GM18507 (cell line): ENCODE data around the gene GNG4.
"Not testable (repeated sequence)": the region's sequence is repeated elsewhere in the genome, so short reads cannot be mapped to it uniquely, and the experiment has no call there.

Experiments
- DNase-seq: peaks from one replicate; pipeline ENCODE4 v3.0.0; 2011; ENCODE audit warnings: low read depth; ENCODE audit not compliant: insufficient read length; ENCODE audit errors: extremely low spot score
- FAIRE-seq: peaks from 2 replicates; lab custom pipeline; 2011; peaks lifted over from hg19 to GRCh38; lab: Jason Lieb, UNC

GNG4 gene

GRCh38 chr1:235556807-235557206 is 92.8 kb downstream of the GNG4 start:
- no peak for DNase-seq

GRCh38 chr1:235553112-235553551 is 96.5 kb downstream of the GNG4 start:
- FAIRE-seq (no peak), DNase-seq (no peak)

More at GRCh38 chr1:235556807-235557206, 92.8 kb downstream of the GNG4 start:
- FAIRE-seq: no peak

GRCh38 chr1:235552146-235552716 is 97.4 kb downstream of the GNG4 start:
- FAIRE-seq (no peak), DNase-seq (no peak)

GRCh38 chr1:235549351-235550139 is 100.0 kb downstream of the GNG4 start:
- no peak for DNase-seq
- FAIRE-seq: no peak

GRCh38 chr1:235546369-235547155 is 103.0 kb downstream of the GNG4 start:
- FAIRE-seq, DNase-seq: not testable (repeated sequence)

- DNase-seq: no peak
- FAIRE-seq: no peak
Measured at GRCh38 chr1:235545292-235545930, 104.2 kb downstream of the GNG4 start.

- DNase-seq, FAIRE-seq: not testable (repeated sequence)
Measured at GRCh38 chr1:235542845-235543244, 106.7 kb downstream of the GNG4 start.

GRCh38 chr1:235533476-235534168 is 116.0 kb downstream of the GNG4 start:
- DNase-seq (no peak), FAIRE-seq (no peak)

- no peak for DNase-seq
- no peak for FAIRE-seq
Measured at GRCh38 chr1:235532360-235532759, 117.2 kb downstream of the GNG4 start.

GRCh38 chr1:235527196-235527814 is 122.3 kb downstream of the GNG4 start:
- FAIRE-seq (no peak), DNase-seq (no peak)

- DNase-seq: no peak
- FAIRE-seq: no peak
Measured at GRCh38 chr1:235525314-235525713, 124.3 kb downstream of the GNG4 start.

- DNase-seq (no peak), FAIRE-seq (no peak)
Measured at GRCh38 chr1:235516862-235517446, 132.6 kb downstream of the GNG4 start.

- no peak for FAIRE-seq
- DNase-seq: no peak
Measured at GRCh38 chr1:235515844-235516512, 133.6 kb downstream of the GNG4 start.

GRCh38 chr1:235513495-235514366 is 135.9 kb downstream of the GNG4 start:
- DNase-seq (no peak), FAIRE-seq (peak; percentile 80)

- FAIRE-seq (no peak), DNase-seq (no peak)
Measured at GRCh38 chr1:235511470-235512240, 137.9 kb downstream of the GNG4 start.

- FAIRE-seq: no peak
- no peak for DNase-seq
Measured at GRCh38 chr1:235510823-235511222, 138.8 kb downstream of the GNG4 start.
